Measurements from ENCODE around the gene TLR5.
"Not testable (repeated sequence)": the region's sequence is repeated elsewhere in the genome, so short reads cannot be mapped to it uniquely, and the experiment has no call there.

Gene TLR5

DNA sequence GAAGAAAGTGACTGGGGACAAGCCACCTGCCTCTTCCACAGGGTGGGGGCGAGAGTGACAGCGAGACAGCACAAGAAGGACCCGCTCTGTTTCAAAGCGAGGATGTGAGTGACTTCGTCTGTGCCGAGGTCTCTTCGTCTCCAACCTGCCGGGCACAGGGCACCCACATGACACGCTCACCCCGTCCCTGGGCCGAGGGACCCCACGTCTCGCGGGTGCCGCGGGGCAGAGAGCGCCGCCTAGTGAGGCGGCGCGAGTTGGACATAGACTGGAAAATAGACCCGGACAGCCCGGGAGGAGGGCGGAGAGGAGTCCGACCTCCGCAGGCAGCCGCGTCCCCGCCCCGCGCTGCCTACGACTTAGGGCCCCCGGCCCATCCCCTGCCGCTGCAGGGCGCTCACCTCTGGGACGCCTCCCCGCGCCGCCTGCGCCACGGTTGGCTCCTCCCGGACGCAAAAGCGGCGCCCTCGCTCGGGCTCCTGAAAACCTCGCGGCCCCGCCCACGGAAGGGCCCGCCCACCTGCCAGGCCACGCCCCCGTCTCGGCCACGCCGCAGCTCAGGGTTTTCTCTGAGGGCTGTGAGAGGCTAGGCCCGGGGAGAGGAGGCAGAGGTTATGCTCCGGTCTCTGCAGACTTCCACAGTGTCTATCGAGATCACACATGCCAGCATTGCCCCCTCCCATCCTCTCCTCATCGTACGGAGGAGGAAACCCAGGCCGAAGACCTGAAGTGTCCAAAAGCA is at the start of gene TLR5:
TSS of gene TLR5 (minus strand) at position 454 of the 742 bp plus-strand sequence. CDS start 30,217 bp downstream, outside the sequence.
- peaks cover 5% of the 10 kb centered on the region for H3K36me3 Mint-ChIP-seq
- H3K4me3 Mint-ChIP-seq, result peak within 1 kb of the TSS; percentile 75
- peaks cover 9% of the 10 kb centered on the region for H3K9me3 Mint-ChIP-seq
- H3K27me3 Mint-ChIP-seq, result peaks cover 41% of the 10 kb centered on the region
- peak within 1 kb of the TSS; percentile 63 for H3K27ac Mint-ChIP-seq
- H3K4me1 Mint-ChIP-seq, result peaks cover 15% of the 10 kb centered on the region
- peak; percentile 92 for ATAC-seq

DNA sequence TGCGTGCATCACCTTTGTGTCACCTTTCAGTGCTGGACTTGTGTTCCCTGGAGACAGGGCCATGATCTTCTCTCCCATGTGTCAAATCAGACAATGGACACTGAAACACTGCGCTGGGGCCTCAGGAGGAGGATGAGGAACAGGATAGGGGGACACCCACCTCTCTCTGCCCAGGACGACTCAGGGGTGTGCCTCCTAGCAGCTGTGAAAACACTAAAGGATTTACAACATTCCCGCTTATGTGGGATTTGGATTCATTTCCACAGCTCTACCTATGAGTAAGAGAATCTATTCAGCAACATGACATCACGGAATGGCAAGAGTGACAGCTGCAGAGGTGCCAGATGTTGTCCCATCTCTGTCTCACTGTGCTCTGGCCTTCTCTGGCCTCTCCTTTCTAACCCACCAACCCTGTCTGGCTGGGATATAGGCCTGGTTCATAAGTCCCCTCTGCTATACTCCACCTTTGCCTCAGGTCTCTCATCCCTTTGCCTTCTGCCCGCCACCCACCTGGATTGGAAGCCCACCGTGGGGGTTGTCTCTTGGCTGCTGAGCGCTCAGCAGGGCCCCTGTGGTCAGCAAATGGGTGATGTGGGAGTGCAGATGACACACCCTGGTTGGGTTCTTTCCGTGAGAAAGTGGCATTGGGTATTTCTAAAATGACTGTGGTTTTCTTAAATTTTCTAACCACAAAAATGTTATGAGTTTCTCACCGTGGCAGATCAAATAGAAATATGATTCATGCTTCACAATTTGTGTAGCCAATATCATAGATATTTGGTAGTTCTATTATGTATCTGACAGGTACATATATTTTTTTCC is 47.1 kb upstream of the TLR5 start:
- Mint-ChIP-seq H3K27me3 (peaks cover 22% of the 10 kb centered on the region), H3K27ac (peak overlapping the region; percentile 71), H3K4me1 (peaks cover 10% of the 10 kb centered on the region), H3K36me3 (no peaks in the 10 kb centered on the region), H3K9me3 (no peaks in the 10 kb centered on the region), H3K4me3 (no peak overlapping the region)
- peak; percentile 71 for ATAC-seq

GRCh38 chr1:223189525-223189902 is 46.5 kb upstream of the TLR5 start:
- Mint-ChIP-seq H3K27me3 (peaks cover 23% of the 10 kb centered on the region), H3K4me1 (peaks cover 10% of the 10 kb centered on the region), H3K36me3 (no peaks in the 10 kb centered on the region), H3K9me3 (no peaks in the 10 kb centered on the region), H3K4me3 (no peak overlapping the region), H3K27ac (no peak overlapping the region)
- ATAC-seq, result peak; percentile 37

DNA sequence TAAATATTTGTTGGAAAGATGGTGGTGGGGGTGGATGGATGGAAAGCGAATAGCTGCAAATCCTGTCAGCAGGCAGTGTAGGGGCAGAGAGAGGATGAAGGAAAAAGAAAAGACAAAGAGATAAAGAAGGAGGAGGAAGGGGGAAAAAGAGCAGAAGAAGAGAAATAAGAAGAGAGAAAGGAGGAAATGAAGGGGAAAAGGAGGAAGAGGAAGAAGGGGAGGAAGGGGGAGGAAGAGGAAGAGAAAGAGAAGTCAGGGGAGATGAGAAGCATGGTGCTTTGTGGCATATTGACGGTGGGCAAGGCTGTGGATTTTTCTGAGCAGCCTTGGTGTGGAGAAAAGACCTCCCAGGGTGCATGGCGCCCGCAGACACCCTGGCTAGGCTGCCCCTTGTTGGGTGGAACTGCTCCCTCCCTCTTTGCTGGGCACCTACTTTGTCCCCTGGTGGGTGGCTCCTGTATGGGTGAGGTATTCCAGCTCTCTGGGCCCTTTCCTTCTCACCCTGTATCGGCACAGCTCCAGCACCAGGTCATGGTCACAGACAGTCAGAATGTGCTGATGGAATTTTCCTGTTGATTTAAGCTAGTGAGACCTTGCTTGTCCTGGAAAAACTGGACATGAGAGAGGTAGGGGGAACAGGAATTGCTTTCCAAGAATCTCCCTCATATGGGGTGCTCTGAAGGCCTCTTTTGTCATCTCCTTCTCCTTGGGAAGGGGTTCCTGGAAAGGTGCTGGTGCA is 45.7 kb upstream of the TLR5 start:
- no peak for ATAC-seq
- Mint-ChIP-seq H3K9me3 (no peaks in the 10 kb centered on the region), H3K27me3 (peaks cover 23% of the 10 kb centered on the region), H3K36me3 (no peaks in the 10 kb centered on the region), H3K4me3 (no peak overlapping the region), H3K4me1 (peaks cover 10% of the 10 kb centered on the region), H3K27ac (no peak overlapping the region)

GRCh38 chr1:223186800-223187199 is 43.8 kb upstream of the TLR5 start:
- Mint-ChIP-seq H3K36me3 (no peaks in the 10 kb centered on the region), H3K4me1 (peaks cover 10% of the 10 kb centered on the region), H3K9me3 (no peaks in the 10 kb centered on the region), H3K27me3 (peaks cover 35% of the 10 kb centered on the region), H3K27ac (no peak overlapping the region), H3K4me3 (no peak overlapping the region)
- no peak for ATAC-seq

- ATAC-seq, result no peak
- Mint-ChIP-seq H3K27ac (no peak overlapping the region), H3K4me1 (no peaks in the 10 kb centered on the region)
Observed at GRCh38 chr1:223183268-223183862, 40.3 kb upstream of the TLR5 start.

DNA sequence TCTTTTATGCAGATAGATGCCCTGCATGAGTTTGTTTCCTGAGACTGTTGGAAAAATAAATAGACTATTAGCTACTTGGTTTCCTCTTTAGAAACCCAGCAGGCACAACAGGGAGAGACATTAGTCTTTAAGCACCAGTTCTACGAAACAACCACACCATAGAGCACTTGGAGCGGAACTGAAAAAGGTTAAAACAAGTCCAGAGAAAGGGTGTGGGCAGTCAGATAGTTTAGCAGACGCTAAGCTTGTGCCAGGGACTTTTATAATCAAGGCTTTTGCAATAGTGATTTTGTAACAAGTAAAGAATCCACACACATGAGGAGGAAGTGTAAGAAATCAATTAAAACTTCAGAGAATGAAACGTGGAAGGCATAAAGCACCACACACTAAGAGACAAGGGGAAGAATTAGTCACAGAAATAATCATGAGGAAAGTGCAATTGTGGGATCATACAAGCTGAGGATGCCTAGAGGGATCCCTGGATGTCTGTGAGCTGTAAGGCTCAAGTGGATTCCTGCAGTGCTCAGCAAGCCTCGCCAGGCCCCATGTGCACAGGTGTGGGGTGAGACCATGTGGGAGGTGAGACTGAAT is 37.8 kb upstream of the TLR5 start:
- H3K4me3 Mint-ChIP-seq, result no peak overlapping the region
- no peak for ATAC-seq

More at GRCh38 chr1:223183268-223183862, 40.3 kb upstream of the TLR5 start:
- Mint-ChIP-seq H3K36me3 (no peaks in the 10 kb centered on the region), H3K27me3 (peaks cover 62% of the 10 kb centered on the region), H3K4me3 (no peak overlapping the region), H3K9me3 (no peaks in the 10 kb centered on the region)

DNA sequence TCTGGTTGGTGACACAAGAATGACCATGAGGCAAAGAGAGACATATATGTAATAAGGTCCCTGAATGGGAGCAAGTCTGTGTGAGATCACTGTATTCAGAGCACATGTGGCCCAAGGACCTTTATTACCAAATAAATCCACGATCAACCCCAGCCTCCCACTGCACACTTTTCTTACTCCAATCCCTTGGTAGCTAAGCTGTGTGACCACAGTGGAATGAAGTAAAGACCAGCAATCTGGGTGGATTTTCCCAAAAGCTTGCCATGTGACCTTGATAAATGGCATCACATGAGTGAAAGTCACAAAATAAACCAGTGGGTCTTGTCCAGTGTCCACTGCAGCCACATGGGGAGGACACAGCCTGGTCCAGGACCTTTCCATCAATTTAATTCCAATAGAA is 36.7 kb upstream of the TLR5 start:
- Mint-ChIP-seq H3K27ac (no peak overlapping the region), H3K27me3 (peaks cover 66% of the 10 kb centered on the region), H3K4me1 (no peaks in the 10 kb centered on the region), H3K9me3 (no peaks in the 10 kb centered on the region), H3K4me3 (no peak overlapping the region), H3K36me3 (no peaks in the 10 kb centered on the region)
- no peak for ATAC-seq

More for the DNA sequence above, 37.8 kb upstream of the TLR5 start:
- no peak overlapping the region for H3K27ac Mint-ChIP-seq
- H3K9me3 Mint-ChIP-seq, result no peaks in the 10 kb centered on the region
- no peaks in the 10 kb centered on the region for H3K36me3 Mint-ChIP-seq
- no peaks in the 10 kb centered on the region for H3K4me1 Mint-ChIP-seq
- peaks cover 68% of the 10 kb centered on the region for H3K27me3 Mint-ChIP-seq

- Mint-ChIP-seq H3K9me3 (no peaks in the 10 kb centered on the region), H3K4me3 (no peak overlapping the region), H3K27me3 (peaks cover 62% of the 10 kb centered on the region), H3K4me1 (no peaks in the 10 kb centered on the region), H3K27ac (no peak overlapping the region), H3K36me3 (no peaks in the 10 kb centered on the region)
- ATAC-seq, result no peak
Observed at GRCh38 chr1:223179280-223179679, 36.2 kb upstream of the TLR5 start.

GRCh38 chr1:223177681-223178080 is 34.6 kb upstream of the TLR5 start:
- Mint-ChIP-seq H3K4me1 (no peaks in the 10 kb centered on the region), H3K27me3 (peaks cover 59% of the 10 kb centered on the region), H3K9me3 (no peaks in the 10 kb centered on the region), H3K4me3 (no peak overlapping the region), H3K27ac (no peak overlapping the region), H3K36me3 (no peaks in the 10 kb centered on the region)
- no peak for ATAC-seq

DNA sequence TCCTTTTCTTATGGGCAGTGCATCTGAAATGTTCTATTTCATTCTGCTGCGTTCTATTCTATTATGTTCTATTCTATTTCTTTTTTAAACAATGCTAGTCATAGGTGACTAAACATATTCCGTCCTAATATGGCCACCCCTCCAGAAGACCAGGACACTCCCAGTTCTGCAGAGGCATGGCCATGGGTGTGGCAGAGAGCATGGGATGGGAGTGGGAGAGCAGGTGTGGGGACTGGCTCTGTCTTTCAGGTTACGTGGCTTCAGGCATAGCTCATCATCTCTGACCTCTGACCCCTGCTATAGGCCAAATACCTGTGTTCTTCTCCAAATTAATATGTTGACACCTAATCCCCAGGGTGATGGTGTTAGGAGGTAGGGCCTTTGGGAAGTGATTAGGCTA is 33.4 kb upstream of the TLR5 start:
- H3K9me3 Mint-ChIP-seq, result no peaks in the 10 kb centered on the region
- H3K36me3 Mint-ChIP-seq, result no peaks in the 10 kb centered on the region
- no peak overlapping the region for H3K4me3 Mint-ChIP-seq
- no peaks in the 10 kb centered on the region for H3K4me1 Mint-ChIP-seq
- peaks cover 47% of the 10 kb centered on the region for H3K27me3 Mint-ChIP-seq
- H3K27ac Mint-ChIP-seq, result no peak overlapping the region
- no peak for ATAC-seq

DNA sequence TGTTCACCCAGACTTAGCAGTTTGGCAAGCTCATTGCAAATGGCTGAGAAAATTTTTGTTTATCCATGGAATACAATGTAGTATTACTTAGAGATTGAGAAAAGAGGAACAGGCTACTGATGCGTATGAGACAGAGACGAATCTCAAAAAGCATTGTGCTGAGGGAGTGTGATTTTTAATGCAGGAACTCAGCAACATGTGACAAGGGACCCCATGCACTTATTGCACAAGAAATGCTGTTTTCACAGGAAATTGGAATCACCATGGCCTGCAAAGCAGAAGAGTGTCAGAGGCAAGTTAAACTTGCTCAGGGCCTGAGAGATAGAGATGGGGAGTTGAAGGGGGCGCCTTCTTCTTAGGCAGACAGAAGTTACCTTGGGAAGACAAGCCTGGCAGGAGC is 32.6 kb upstream of the TLR5 start:
- H3K4me3 Mint-ChIP-seq, result no peak overlapping the region
- H3K27me3 Mint-ChIP-seq, result peaks cover 39% of the 10 kb centered on the region
- no peak for ATAC-seq
- H3K27ac Mint-ChIP-seq, result no peak overlapping the region
- H3K36me3 Mint-ChIP-seq, result no peaks in the 10 kb centered on the region
- no peaks in the 10 kb centered on the region for H3K9me3 Mint-ChIP-seq
- no peaks in the 10 kb centered on the region for H3K4me1 Mint-ChIP-seq

DNA sequence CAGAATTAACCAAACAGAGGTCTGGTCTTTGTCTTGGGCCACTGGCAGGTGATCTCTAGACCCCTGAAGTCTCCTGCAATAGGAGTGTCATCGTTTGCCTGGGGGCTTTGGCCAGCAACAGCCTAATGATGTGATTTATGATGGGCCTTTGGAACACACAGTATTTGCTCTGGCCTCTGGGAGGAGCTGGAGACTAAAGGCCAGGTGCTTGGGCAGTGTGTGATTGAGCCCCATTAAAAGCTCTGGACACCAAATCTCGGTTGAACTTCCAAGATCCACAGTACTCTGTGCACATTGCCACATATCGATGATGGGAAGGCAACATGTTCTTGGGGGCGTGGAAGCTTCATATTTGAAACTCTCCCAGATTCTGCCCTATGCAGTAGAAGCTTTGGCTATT is 32.0 kb upstream of the TLR5 start:
- no peaks in the 10 kb centered on the region for H3K4me1 Mint-ChIP-seq
- peaks cover 33% of the 10 kb centered on the region for H3K27me3 Mint-ChIP-seq
- H3K27ac Mint-ChIP-seq, result no peak overlapping the region
- H3K9me3 Mint-ChIP-seq, result no peaks in the 10 kb centered on the region
- no peaks in the 10 kb centered on the region for H3K36me3 Mint-ChIP-seq
- H3K4me3 Mint-ChIP-seq, result no peak overlapping the region
- ATAC-seq, result no peak

- ATAC-seq, H3K36me3 Mint-ChIP-seq, H3K4me3 Mint-ChIP-seq, H3K4me1 Mint-ChIP-seq, H3K9me3 Mint-ChIP-seq, H3K27ac Mint-ChIP-seq: not testable (repeated sequence)
- peaks cover 18% of the 10 kb centered on the region for H3K27me3 Mint-ChIP-seq
Observed at GRCh38 chr1:223169458-223169857, 26.4 kb upstream of the TLR5 start.

DNA sequence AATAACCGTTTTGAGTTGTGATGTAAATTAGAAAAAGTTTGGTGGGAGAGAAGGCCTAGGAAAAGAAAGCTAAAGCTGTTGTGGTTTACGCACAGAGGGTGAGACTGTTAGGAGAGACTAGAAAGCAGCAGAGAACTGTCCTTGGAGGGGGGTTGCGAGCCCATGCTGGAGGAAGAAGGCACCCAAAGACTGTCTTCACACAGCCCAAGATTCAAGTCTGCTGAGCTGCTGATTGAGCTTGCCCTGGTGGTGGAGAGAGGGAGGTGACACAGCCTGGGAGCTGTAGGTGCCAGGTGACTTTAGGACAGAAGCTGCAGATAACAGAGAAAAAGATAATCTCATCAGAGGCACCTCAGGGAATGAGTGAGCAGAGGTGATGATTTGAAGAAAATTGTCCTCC is 18.3 kb upstream of the TLR5 start:
- Mint-ChIP-seq H3K4me1 (no peaks in the 10 kb centered on the region), H3K27me3 (peaks cover 70% of the 10 kb centered on the region), H3K9me3 (no peaks in the 10 kb centered on the region), H3K27ac (no peak overlapping the region), H3K4me3 (no peak overlapping the region), H3K36me3 (no peaks in the 10 kb centered on the region)
- no peak for ATAC-seq
